DND-41 (cell line): ENCODE data around the gene HEBP1.

Source experiments
- EZH2 ChIP-seq: IDR thresholded peaks from 3 replicates; pipeline ENCODE4 v1.6.1; 2012; ENCODE audit warnings: borderline replicate concordance, low read depth, mild to moderate bottlenecking, moderate library complexity, low read length, inconsistent platforms; ENCODE audit not compliant: severe bottlenecking
- TF ChIP-seq, protein P1 (sequence below): IDR thresholded peaks from 2 replicates; pipeline ENCODE4 v1.5.1; 2012; ENCODE audit warnings: borderline replicate concordance, low read length, moderate library complexity, mild to moderate bottlenecking; ENCODE audit not compliant: poor library complexity, severe bottlenecking; ENCODE audit errors: extremely low read depth

DNA sequence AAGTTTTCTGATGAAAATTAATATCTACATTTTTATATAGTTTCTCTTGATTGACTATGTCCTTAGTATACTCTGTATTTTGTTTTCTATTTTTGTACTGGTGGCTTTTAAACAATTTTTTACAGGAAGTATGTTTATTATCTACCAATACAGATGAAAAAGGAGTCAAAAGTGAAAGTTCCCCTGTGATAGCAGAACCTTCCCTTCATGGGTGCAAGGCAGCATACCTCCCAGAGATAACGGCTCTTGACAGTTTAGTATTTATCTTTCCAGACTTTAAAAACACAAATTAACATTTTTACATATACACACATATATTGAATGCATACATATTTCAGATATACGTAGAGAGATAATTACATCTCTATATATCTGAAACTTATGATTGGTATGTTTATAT, 27.0 kb upstream of the HEBP1 start:
- TF ChIP-seq, protein P1, sequence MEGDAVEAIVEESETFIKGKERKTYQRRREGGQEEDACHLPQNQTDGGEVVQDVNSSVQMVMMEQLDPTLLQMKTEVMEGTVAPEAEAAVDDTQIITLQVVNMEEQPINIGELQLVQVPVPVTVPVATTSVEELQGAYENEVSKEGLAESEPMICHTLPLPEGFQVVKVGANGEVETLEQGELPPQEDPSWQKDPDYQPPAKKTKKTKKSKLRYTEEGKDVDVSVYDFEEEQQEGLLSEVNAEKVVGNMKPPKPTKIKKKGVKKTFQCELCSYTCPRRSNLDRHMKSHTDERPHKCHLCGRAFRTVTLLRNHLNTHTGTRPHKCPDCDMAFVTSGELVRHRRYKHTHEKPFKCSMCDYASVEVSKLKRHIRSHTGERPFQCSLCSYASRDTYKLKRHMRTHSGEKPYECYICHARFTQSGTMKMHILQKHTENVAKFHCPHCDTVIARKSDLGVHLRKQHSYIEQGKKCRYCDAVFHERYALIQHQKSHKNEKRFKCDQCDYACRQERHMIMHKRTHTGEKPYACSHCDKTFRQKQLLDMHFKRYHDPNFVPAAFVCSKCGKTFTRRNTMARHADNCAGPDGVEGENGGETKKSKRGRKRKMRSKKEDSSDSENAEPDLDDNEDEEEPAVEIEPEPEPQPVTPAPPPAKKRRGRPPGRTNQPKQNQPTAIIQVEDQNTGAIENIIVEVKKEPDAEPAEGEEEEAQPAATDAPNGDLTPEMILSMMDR = no peak
- TF ChIP-seq EZH2 = no peak
